ENCODE measurements around the gene UNC45A. TPM values are rescaled to one million over a fixed set of nuclear protein-coding genes. Genes with fewer than 3 reads are reported as not detected.

Gene UNC45A
- total RNA-seq, 1 experiment from 2014 or later: 101 TPM

DNA sequence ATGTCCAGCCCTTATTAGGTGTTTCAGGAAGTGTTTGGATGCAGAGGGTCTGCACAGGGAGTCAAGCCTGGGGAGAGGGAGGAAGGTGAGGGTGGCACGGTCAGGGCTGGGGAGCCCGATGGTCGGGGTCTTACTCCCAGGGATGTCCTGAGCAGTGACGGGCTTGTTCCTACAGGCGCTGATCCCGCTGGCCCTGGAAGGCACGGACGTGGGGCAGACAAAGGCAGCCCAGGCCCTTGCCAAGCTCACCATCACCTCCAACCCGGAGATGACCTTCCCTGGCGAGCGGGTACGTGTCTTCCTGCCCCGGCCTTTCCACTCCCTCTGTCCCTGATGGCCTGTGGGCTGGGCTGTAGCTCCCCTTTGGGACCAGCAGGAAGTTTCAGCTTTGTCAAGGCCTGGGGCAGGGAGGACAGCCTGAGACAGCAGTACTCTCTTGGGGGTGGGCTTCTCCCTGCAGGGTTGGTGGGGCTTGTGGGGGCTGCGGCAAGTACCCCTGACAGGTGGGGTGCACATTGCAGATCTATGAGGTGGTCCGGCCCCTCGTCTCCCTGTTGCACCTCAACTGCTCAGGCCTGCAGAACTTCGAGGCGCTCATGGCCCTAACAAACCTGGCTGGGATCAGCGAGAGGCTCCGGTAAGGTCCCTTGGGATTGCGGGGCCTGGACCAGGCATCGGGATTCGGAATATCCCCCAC, 15.0 kb downstream of the UNC45A start:
- H3K9me3 Mint-ChIP-seq: no peaks in the 10 kb centered on the region
- H3K4me3 Mint-ChIP-seq: no peak overlapping the region
- TF ChIP-seq HMGA2 (CRISPR knock-in tag; IDR thresholded peaks at IDR 0.05): no peak
- TF ChIP-seq FOXK1 (CRISPR knock-in tag; IDR thresholded peaks at IDR 0.05): no peak
- TF ChIP-seq TCF7 (CRISPR knock-in tag; IDR thresholded peaks at IDR 0.05; ENCODE audit: low read depth): no peak
- TF ChIP-seq NR2C2 (CRISPR knock-in tag; IDR thresholded peaks at IDR 0.05): no peak
- TF ChIP-seq, protein P1, sequence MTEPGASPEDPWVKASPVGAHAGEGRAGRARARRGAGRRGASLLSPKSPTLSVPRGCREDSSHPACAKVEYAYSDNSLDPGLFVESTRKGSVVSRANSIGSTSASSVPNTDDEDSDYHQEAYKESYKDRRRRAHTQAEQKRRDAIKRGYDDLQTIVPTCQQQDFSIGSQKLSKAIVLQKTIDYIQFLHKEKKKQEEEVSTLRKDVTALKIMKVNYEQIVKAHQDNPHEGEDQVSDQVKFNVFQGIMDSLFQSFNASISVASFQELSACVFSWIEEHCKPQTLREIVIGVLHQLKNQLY (CRISPR knock-in tag; IDR thresholded peaks at IDR 0.05): no peak
- TF ChIP-seq, protein P2, sequence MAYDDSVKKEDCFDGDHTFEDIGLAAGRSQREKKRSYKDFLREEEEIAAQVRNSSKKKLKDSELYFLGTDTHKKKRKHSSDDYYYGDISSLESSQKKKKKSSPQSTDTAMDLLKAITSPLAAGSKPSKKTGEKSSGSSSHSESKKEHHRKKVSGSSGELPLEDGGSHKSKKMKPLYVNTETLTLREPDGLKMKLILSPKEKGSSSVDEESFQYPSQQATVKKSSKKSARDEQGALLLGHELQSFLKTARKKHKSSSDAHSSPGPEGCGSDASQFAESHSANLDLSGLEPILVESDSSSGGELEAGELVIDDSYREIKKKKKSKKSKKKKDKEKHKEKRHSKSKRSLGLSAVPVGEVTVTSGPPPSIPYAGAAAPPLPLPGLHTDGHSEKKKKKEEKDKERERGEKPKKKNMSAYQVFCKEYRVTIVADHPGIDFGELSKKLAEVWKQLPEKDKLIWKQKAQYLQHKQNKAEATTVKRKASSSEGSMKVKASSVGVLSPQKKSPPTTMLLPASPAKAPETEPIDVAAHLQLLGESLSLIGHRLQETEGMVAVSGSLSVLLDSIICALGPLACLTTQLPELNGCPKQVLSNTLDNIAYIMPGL (CRISPR knock-in tag; IDR thresholded peaks at IDR 0.05): no peak
- TF ChIP-seq RELA (CRISPR knock-in tag; IDR thresholded peaks at IDR 0.05; ENCODE audit: borderline replicate concordance): no peak
- TF ChIP-seq, protein P3, sequence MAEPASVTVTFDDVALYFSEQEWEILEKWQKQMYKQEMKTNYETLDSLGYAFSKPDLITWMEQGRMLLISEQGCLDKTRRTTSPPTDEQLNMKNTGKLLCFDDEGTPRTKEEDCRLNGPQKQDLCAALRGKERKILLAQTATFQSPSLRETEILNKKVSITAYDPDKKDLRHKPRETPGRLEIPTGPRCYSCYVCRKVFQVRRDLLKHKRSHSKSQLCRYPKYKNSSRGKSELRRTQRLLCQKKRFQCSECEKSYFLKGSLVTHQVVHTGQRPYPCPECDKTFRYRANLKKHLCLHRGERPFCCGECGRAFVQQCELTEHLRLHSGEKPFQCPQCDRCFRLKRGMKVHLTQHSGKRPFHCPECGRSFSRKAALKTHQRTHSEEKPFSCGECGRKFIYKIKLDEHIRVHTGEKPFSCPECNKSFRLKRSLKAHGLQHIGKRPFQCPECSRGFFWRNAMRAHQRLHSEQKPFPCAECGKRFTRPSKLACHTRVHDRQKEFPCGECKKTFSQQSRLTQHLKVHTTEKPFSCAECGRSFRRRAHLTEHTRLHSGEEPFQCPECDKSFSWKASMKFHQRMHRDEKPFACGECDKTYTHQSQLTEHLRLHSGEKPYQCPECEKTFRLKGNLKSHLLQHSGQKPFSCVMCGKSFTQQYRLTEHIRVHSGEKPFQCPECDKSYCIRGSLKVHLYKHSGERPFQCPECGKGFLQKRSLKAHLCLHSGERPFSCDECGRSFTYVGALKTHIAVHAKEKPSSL (CRISPR knock-in tag; conservative IDR thresholded peaks at IDR 0.05): no peak
- TF ChIP-seq, protein P4, sequence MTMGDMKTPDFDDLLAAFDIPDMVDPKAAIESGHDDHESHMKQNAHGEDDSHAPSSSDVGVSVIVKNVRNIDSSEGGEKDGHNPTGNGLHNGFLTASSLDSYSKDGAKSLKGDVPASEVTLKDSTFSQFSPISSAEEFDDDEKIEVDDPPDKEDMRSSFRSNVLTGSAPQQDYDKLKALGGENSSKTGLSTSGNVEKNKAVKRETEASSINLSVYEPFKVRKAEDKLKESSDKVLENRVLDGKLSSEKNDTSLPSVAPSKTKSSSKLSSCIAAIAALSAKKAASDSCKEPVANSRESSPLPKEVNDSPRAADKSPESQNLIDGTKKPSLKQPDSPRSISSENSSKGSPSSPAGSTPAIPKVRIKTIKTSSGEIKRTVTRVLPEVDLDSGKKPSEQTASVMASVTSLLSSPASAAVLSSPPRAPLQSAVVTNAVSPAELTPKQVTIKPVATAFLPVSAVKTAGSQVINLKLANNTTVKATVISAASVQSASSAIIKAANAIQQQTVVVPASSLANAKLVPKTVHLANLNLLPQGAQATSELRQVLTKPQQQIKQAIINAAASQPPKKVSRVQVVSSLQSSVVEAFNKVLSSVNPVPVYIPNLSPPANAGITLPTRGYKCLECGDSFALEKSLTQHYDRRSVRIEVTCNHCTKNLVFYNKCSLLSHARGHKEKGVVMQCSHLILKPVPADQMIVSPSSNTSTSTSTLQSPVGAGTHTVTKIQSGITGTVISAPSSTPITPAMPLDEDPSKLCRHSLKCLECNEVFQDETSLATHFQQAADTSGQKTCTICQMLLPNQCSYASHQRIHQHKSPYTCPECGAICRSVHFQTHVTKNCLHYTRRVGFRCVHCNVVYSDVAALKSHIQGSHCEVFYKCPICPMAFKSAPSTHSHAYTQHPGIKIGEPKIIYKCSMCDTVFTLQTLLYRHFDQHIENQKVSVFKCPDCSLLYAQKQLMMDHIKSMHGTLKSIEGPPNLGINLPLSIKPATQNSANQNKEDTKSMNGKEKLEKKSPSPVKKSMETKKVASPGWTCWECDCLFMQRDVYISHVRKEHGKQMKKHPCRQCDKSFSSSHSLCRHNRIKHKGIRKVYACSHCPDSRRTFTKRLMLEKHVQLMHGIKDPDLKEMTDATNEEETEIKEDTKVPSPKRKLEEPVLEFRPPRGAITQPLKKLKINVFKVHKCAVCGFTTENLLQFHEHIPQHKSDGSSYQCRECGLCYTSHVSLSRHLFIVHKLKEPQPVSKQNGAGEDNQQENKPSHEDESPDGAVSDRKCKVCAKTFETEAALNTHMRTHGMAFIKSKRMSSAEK (CRISPR knock-in tag; IDR thresholded peaks at IDR 0.05; ENCODE audit: borderline replicate concordance): no peak
- TF ChIP-seq ZBTB21 (CRISPR knock-in tag; IDR thresholded peaks at IDR 0.05; ENCODE audit: borderline replicate concordance): no peak
- TF ChIP-seq TP53 (CRISPR knock-in tag; IDR thresholded peaks at IDR 0.05): no peak
- TF ChIP-seq ESRRA (CRISPR knock-in tag; IDR thresholded peaks at IDR 0.05; ENCODE audit: borderline replicate concordance): no peak
- no peak for TF ChIP-seq NR1H2 (CRISPR knock-in tag; IDR thresholded peaks at IDR 0.05)
- no peak for TF ChIP-seq FOXJ3 (CRISPR knock-in tag; IDR thresholded peaks at IDR 0.05; ENCODE audit: borderline replicate concordance)
- TF ChIP-seq, protein P5, sequence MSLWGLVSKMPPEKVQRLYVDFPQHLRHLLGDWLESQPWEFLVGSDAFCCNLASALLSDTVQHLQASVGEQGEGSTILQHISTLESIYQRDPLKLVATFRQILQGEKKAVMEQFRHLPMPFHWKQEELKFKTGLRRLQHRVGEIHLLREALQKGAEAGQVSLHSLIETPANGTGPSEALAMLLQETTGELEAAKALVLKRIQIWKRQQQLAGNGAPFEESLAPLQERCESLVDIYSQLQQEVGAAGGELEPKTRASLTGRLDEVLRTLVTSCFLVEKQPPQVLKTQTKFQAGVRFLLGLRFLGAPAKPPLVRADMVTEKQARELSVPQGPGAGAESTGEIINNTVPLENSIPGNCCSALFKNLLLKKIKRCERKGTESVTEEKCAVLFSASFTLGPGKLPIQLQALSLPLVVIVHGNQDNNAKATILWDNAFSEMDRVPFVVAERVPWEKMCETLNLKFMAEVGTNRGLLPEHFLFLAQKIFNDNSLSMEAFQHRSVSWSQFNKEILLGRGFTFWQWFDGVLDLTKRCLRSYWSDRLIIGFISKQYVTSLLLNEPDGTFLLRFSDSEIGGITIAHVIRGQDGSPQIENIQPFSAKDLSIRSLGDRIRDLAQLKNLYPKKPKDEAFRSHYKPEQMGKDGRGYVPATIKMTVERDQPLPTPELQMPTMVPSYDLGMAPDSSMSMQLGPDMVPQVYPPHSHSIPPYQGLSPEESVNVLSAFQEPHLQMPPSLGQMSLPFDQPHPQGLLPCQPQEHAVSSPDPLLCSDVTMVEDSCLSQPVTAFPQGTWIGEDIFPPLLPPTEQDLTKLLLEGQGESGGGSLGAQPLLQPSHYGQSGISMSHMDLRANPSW (CRISPR knock-in tag; conservative IDR thresholded peaks at IDR 0.05; ENCODE audit: low read depth): no peak
- no peak for TF ChIP-seq TEAD4 (CRISPR knock-in tag; IDR thresholded peaks at IDR 0.05)
- no peak for TF ChIP-seq GABPB1 (CRISPR knock-in tag; IDR thresholded peaks at IDR 0.05)
- no peak for TF ChIP-seq ELF4 (CRISPR knock-in tag; IDR thresholded peaks at IDR 0.05; ENCODE audit: low read depth)
- TF ChIP-seq, protein P6, sequence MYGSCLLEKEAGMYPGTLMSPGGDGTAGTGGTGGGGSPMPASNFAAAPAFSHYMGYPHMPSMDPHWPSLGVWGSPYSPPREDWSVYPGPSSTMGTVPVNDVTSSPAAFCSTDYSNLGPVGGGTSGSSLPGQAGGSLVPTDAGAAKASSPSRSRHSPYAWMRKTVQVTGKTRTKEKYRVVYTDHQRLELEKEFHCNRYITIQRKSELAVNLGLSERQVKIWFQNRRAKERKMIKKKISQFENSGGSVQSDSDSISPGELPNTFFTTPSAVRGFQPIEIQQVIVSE (CRISPR knock-in tag; IDR thresholded peaks at IDR 0.05; ENCODE audit: borderline replicate concordance): no peak
- TF ChIP-seq ZNF423 (CRISPR knock-in tag; IDR thresholded peaks at IDR 0.05): no peak
- peaks cover 59% of the 10 kb centered on the region for H3K36me3 Mint-ChIP-seq
- no peak overlapping the region for H3K27ac Mint-ChIP-seq
- no peaks in the 10 kb centered on the region for H3K27me3 Mint-ChIP-seq (ENCODE audit: low read depth)
- ChIA-PET POLR2A (no interaction called here), CTCF (interaction anchor here (2.0 to 2.2 kb wide), 2 partner anchors 15 to 83 kb away, joined by 6 to 10 read pairs; partner anchors contain the start of gene UNC45A)
- DNase-seq (ENCODE audit: low spot score) (no peak), ATAC-seq (no peak)
- no peaks in the 10 kb centered on the region for H3K4me1 Mint-ChIP-seq

Data from WTC11 (cell line).